IMR-90 (cell line): ENCODE data around the gene CD6. TPM values are rescaled to one million over a fixed set of nuclear protein-coding genes. Genes with fewer than 3 reads are reported as not detected.

Source experiments
- ATAC-seq: fragments of 200-7000 bp; cut with Tn5 transposase; 2 replicates; pipeline ENCODE4 v1.9.1; 2020; ENCODE audit warnings: low read depth, mild to moderate bottlenecking, moderate library complexity
- BruUV-seq: library from RNA; stranded (reverse); fragments of 400-500 nt; replicated peaks from 2 replicates; lab custom pipeline; 2021; lab: Mats Ljungman, UMichigan
- CTCF ChIA-PET: fragments of 300-600 bp; formaldehyde crosslinking; extraction: SDS; loops from one replicate; lab custom pipeline; 2021; ENCODE audit warnings: antibody characterized with exemption; lab: Yijun Ruan, JAX
- POLR2A ChIA-PET: fragments of 300-600 bp; sonication (Branson Sonifier 250); formaldehyde crosslinking; loops from one replicate; lab custom pipeline; 2022; ENCODE audit warnings: antibody characterized with exemption; ENCODE audit not compliant: unreplicated experiment; lab: Charles Lee
- DNase-seq: peaks from one replicate; pipeline ENCODE4 v3.0.0; 2013
- H2AFZ ChIP-seq: replicated peaks from 2 replicates; pipeline ENCODE3; 2013; ENCODE audit warnings: low read length, mild to moderate bottlenecking; ENCODE audit not compliant: poor library complexity
- H2AK5ac ChIP-seq: 2 replicates; pipeline ENCODE4 v1.6.1; 2013; ENCODE audit warnings: low read depth, low read length, inconsistent platforms
- H2AK9ac ChIP-seq: replicated peaks from 2 replicates; pipeline ENCODE3; 2013; ENCODE audit warnings: mild to moderate bottlenecking, low read depth, low read length, moderate library complexity; ENCODE audit not compliant: poor library complexity
- H2BK120ac ChIP-seq: 2 replicates; pipeline ENCODE4 v1.6.1; 2013; ENCODE audit warnings: low read depth, low read length, inconsistent platforms
- H2BK15ac ChIP-seq: 3 replicates; pipeline ENCODE4 v1.6.1; 2013; ENCODE audit warnings: low read depth, low read length, inconsistent platforms
- H2BK20ac ChIP-seq: 2 replicates; pipeline ENCODE4 v1.6.1; 2013; ENCODE audit warnings: low read depth, mild to moderate bottlenecking, inconsistent platforms, low read length, moderate library complexity
- H2BK5ac ChIP-seq: 2 replicates; pipeline ENCODE4 v1.6.1; 2013; ENCODE audit warnings: mild to moderate bottlenecking, low read depth, low read length, inconsistent platforms; ENCODE audit not compliant: poor library complexity, severe bottlenecking
- H3K14ac ChIP-seq: replicated peaks from 2 replicates; pipeline ENCODE4 v1.6.1; 2013; ENCODE audit warnings: low read depth, low read length, inconsistent platforms
- H3K18ac ChIP-seq: 2 replicates; pipeline ENCODE4 v1.6.1; 2013; ENCODE audit warnings: low read depth, low read length, control low read depth
- H3K23ac ChIP-seq: 2 replicates; pipeline ENCODE4 v1.6.1; 2013; ENCODE audit warnings: low read depth, low read length, inconsistent platforms
- H3K27ac ChIP-seq: 2 replicates; pipeline ENCODE4 v1.5.1; 2013; ENCODE audit warnings: mild to moderate bottlenecking, control low read depth, low read length; ENCODE audit not compliant: insufficient read depth
- H3K27me3 ChIP-seq: 2 replicates; pipeline ENCODE4 v1.6.1; 2013; ENCODE audit warnings: low read length; ENCODE audit not compliant: control insufficient read depth, insufficient read depth
- H3K36me3 ChIP-seq: 2 replicates; pipeline ENCODE4 v1.6.1; 2013; ENCODE audit warnings: low read length, mixed read lengths; ENCODE audit not compliant: control insufficient read depth, insufficient read depth
- H3K4ac ChIP-seq: 2 replicates; pipeline ENCODE4 v1.6.1; 2013; ENCODE audit warnings: low read depth, low read length, inconsistent platforms
- H3K4me1 ChIP-seq: 2 replicates; pipeline ENCODE4 v1.6.1; 2013; ENCODE audit warnings: low read length, mixed read lengths; ENCODE audit not compliant: control insufficient read depth, insufficient read depth
- H3K4me2 ChIP-seq: 2 replicates; pipeline ENCODE4 v1.6.1; 2013; ENCODE audit warnings: low read depth, mild to moderate bottlenecking, control low read depth, low read length, moderate library complexity
- H3K4me3 ChIP-seq: 2 replicates; pipeline ENCODE4 v1.5.1; 2013; ENCODE audit warnings: low read depth, mild to moderate bottlenecking, control low read depth, low read length, moderate library complexity; ENCODE audit not compliant: insufficient read depth
- H3K56ac ChIP-seq: 2 replicates; pipeline ENCODE4 v1.6.1; 2013; ENCODE audit warnings: low read length, inconsistent platforms; ENCODE audit not compliant: insufficient read depth; ENCODE audit errors: extremely low read depth
- H3K79me1 ChIP-seq, 2 experiments: 2 replicates each; pipeline ENCODE4 v1.6.1; 2013; ENCODE audit warnings: low read length in 2 of 2, inconsistent platforms in 1 of 2, low read depth in 1 of 2
- H3K9ac ChIP-seq: 2 replicates; pipeline ENCODE4 v1.6.1; 2013; ENCODE audit warnings: low read depth, low read length, control low read depth
- H3K9me1 ChIP-seq: 2 replicates; pipeline ENCODE4 v1.6.1; 2013; ENCODE audit warnings: low read length, inconsistent platforms; ENCODE audit not compliant: insufficient read depth
- H3K9me3 ChIP-seq: 2 replicates; pipeline ENCODE4 v1.6.1; 2013; ENCODE audit warnings: low read length; ENCODE audit not compliant: control insufficient read depth, insufficient read depth
- H4K20me1 ChIP-seq: 2 replicates; pipeline ENCODE4 v1.6.1; 2013; ENCODE audit warnings: low read length, inconsistent platforms; ENCODE audit not compliant: insufficient read depth
- H4K5ac ChIP-seq: 2 replicates; pipeline ENCODE4 v1.6.1; 2013; ENCODE audit warnings: mild to moderate bottlenecking, low read depth, low read length, control low read depth
- H4K8ac ChIP-seq, 2 experiments: 2 replicates each; pipeline ENCODE4 v1.6.1; 2013; ENCODE audit warnings: low read depth in 2 of 2, low read length in 2 of 2, control low read depth in 1 of 2, inconsistent platforms in 1 of 2
- H4K91ac ChIP-seq: 2 replicates; pipeline ENCODE4 v1.6.1; 2013; ENCODE audit warnings: low read depth, low read length, inconsistent platforms; ENCODE audit not compliant: insufficient read depth
- BHLHE40 ChIP-seq: fragments of 150-350 bp; IDR thresholded peaks from 2 replicates; pipeline ENCODE4 v1.6.1; 2016; ENCODE audit warnings: mild to moderate bottlenecking, low read depth, low read length
- CHD1 ChIP-seq: IDR thresholded peaks from 2 replicates; pipeline ENCODE4 v1.6.1; 2012; ENCODE audit warnings: low read depth, low read length, improper control_type of control experiment
- MAZ ChIP-seq: IDR thresholded peaks from 2 replicates; pipeline ENCODE4 v1.6.1; 2012; ENCODE audit warnings: low read depth, mild to moderate bottlenecking, low read length, improper control_type of control experiment, moderate library complexity, borderline replicate concordance
- MXI1 ChIP-seq: IDR thresholded peaks from 2 replicates; pipeline ENCODE4 v1.6.1; 2012; ENCODE audit warnings: low read depth, mild to moderate bottlenecking, low read length, moderate library complexity, borderline replicate concordance
- POLR2A ChIP-seq: IDR thresholded peaks from 2 replicates; pipeline ENCODE4 v1.6.1; 2012; ENCODE audit warnings: mild to moderate bottlenecking, low read depth, low read length
- WGBS, 2 experiments: methylation state at CpG; one replicate each; pipeline versions ENCODE4 v1.1.5 to v1.1.7; 2013; ENCODE audit warnings: missing lambda C conversion rate in 2 of 2; ENCODE audit not compliant: insufficient read length in 1 of 2; ENCODE audit errors: extremely low coverage in 2 of 2; 5-methylcytosine and 5-hydroxymethylcytosine counted together
- dilution Hi-C: fragments of 300-500 bp; cut with HindIII; formaldehyde crosslinking; loops from one replicate; pipeline ENCODE4 v1.14.3; 2018; ENCODE audit warnings: low sequenced_read_pairs; ENCODE audit not compliant: unreplicated experiment
- in situ Hi-C: fragments of 300-500 bp; cut with MboI; formaldehyde crosslinking; loops from 3 replicates; pipeline ENCODE4 v1.14.3; 2019; ENCODE audit warnings: low sequenced_read_pairs, inconsistent platforms, mixed read lengths
- intact Hi-C: fragments of 100-400 bp; cut with micrococcal nuclease; formaldehyde crosslinking; loops from 2 replicates; pipeline ENCODE4 v1.10.0; 2022
- polyA plus RNA-seq, 3 experiments: library from polyadenylated mRNA; depleted of rRNA; stranded (reverse); fragments of >200 nt; gene quantifications; 2 replicates each; pipeline ENCODE4 v1.2.3, GENCODE V29; 2012; ENCODE audit warnings: low replicate concordance in 1 of 3
- total RNA-seq: library from RNA; depleted of rRNA; stranded (reverse); fragments of >200 nt; gene quantifications from 2 replicates; pipeline ENCODE4 v1.2.3, GENCODE V29; 2012
- TF ChIP-seq, protein P1 (sequence below): fragments of 150-350 bp; IDR thresholded peaks from 2 replicates; pipeline ENCODE4 v1.6.1; 2016; ENCODE audit warnings: low read depth, mild to moderate bottlenecking, low read length, moderate library complexity, borderline replicate concordance
- TF ChIP-seq, protein P2 (sequence below): conservative IDR thresholded peaks from 2 replicates; pipeline ENCODE4 v1.5.1; 2012; ENCODE audit warnings: mild to moderate bottlenecking, low read depth, low read length, improper control_type of control experiment
- TF ChIP-seq, protein P3 (sequence below): fragments of 150-350 bp; IDR thresholded peaks from 2 replicates; pipeline ENCODE4 v1.6.1; 2017; ENCODE audit warnings: mild to moderate bottlenecking, antibody characterized with exemption, low read length, low read depth

CD6 gene
- total and polyA plus RNA-seq, 2 of the 4 experiments (the other 2 are of a cell fraction): not detected

DNA sequence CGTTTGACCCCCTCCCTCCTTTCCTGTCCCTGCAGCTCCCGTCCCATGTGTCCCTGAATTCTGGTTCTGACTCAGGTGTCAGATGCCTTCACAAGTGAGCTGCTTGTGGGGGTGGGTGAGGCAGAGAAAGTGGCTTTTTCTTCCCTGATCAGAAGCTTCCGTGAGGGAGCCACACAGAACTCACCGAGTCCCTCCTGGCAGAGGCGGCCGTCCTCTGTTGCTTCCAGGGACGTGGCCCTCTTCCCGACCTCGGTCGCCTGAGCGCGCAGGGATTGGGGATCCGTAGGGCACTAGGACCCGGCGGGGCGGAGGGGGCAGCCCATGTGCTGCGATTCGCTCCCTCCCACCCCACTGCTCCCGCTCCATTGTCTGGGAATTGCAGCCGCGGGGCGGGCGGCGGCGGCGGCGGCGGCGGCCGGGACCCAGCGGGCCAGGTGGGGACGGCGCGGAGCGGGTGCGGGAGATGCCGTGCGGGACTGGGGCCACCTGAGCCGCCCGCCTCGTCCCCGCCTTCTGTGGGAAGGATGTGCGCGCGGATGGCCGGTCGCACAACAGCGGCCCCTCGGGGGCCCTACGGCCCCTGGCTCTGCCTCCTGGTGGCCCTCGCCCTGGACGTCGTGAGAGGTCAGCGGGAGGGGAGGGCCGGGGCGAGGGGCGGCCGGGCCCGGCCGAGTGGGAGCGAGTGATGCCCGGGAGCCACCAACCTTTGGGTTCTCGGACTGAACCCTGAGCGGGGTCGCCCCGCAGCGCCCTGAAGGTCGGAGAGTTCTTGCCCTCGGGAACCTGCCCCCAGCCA is 47.2 kb upstream of the CD6 start, which contains the start of gene TMEM132A:
Gene TMEM132A (plus strand): TSS at position 351 of the 796 bp plus-strand sequence. CDS start 174 bp downstream, at position 525.
- no peak within 1 kb of the TSS for H3K18ac ChIP-seq
- H3K27ac ChIP-seq: peak within 1 kb of the TSS; percentile 15; the same call in 1 of the 2 replicates
- H2BK20ac ChIP-seq: 0 out of 2 replicates have a peak within 1 kb of the TSS, but pooled peaks have one; percentile 48
- peak within 1 kb of the TSS; percentile 42 for H2AK5ac ChIP-seq
- H3K23ac ChIP-seq: peak within 1 kb of the TSS; percentile 82
- ATAC-seq: peak; percentile 95
- ChIA-PET CTCF (no interaction called here), POLR2A (no interaction called here)
- peaks cover 37% of the 10 kb centered on the region for H3K36me3 ChIP-seq
- whole genome bisulfite sequencing, 2 experiments: 0% methylated on average over 12 of the region's 69 CpGs; no CpG with 5 or more reads in 1 of the 2 experiments
- peak within 1 kb of the TSS; percentile 96 for H2AK9ac ChIP-seq
- H3K79me1 ChIP-seq: peaks cover 10 to 42% of the 10 kb centered on the region in 2 experiments; a peak in 3 of 4 replicates
- dilution Hi-C loops: no loop called here
- H4K91ac ChIP-seq: peak within 1 kb of the TSS; percentile 41
- H4K20me1 ChIP-seq: peaks cover 17% of the 10 kb centered on the region
- H3K4me3 ChIP-seq: peak within 1 kb of the TSS; percentile 65
- H2AFZ ChIP-seq: peak within 1 kb of the TSS; percentile 95
- BruUV-seq: no TSS peak
- peak within 1 kb of the TSS; percentile 96 for H3K14ac ChIP-seq
- no peaks in the 10 kb centered on the region for H3K27me3 ChIP-seq
- no peaks in the 10 kb centered on the region for H3K9me3 ChIP-seq
- peak within 1 kb of the TSS; percentile 41; the same call in 1 of the 2 replicates for H2BK120ac ChIP-seq
- peak within 1 kb of the TSS; percentile 70 for H3K4ac ChIP-seq
- TF ChIP-seq, protein P1, sequence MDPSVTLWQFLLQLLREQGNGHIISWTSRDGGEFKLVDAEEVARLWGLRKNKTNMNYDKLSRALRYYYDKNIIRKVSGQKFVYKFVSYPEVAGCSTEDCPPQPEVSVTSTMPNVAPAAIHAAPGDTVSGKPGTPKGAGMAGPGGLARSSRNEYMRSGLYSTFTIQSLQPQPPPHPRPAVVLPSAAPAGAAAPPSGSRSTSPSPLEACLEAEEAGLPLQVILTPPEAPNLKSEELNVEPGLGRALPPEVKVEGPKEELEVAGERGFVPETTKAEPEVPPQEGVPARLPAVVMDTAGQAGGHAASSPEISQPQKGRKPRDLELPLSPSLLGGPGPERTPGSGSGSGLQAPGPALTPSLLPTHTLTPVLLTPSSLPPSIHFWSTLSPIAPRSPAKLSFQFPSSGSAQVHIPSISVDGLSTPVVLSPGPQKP: no peak
- TF ChIP-seq CHD1 (no peak), BHLHE40 (peak; percentile 19; the same call in 1 of the 2 replicates), MXI1 (peak; percentile 70; the same call in 1 of the 2 replicates), POLR2A (peak; percentile 36; the same call in 1 of the 2 replicates), MAZ (peak; percentile 96)
- TF ChIP-seq, protein P2, sequence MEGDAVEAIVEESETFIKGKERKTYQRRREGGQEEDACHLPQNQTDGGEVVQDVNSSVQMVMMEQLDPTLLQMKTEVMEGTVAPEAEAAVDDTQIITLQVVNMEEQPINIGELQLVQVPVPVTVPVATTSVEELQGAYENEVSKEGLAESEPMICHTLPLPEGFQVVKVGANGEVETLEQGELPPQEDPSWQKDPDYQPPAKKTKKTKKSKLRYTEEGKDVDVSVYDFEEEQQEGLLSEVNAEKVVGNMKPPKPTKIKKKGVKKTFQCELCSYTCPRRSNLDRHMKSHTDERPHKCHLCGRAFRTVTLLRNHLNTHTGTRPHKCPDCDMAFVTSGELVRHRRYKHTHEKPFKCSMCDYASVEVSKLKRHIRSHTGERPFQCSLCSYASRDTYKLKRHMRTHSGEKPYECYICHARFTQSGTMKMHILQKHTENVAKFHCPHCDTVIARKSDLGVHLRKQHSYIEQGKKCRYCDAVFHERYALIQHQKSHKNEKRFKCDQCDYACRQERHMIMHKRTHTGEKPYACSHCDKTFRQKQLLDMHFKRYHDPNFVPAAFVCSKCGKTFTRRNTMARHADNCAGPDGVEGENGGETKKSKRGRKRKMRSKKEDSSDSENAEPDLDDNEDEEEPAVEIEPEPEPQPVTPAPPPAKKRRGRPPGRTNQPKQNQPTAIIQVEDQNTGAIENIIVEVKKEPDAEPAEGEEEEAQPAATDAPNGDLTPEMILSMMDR: no peak
- TF ChIP-seq, protein P3, sequence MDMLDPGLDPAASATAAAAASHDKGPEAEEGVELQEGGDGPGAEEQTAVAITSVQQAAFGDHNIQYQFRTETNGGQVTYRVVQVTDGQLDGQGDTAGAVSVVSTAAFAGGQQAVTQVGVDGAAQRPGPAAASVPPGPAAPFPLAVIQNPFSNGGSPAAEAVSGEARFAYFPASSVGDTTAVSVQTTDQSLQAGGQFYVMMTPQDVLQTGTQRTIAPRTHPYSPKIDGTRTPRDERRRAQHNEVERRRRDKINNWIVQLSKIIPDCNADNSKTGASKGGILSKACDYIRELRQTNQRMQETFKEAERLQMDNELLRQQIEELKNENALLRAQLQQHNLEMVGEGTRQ: peak; percentile 76
- peaks cover 12% of the 10 kb centered on the region; the same call in 1 of the 2 replicates for H3K9me1 ChIP-seq
- no peak within 1 kb of the TSS for H2BK5ac ChIP-seq
- intact Hi-C loops: no loop called here
- peak within 1 kb of the TSS; percentile 76 to 77; a peak in 2 of 4 replicates for H4K8ac ChIP-seq
- H3K4me2 ChIP-seq: peak within 1 kb of the TSS; percentile 94
- peak within 1 kb of the TSS; percentile 59 for H3K9ac ChIP-seq
- in situ Hi-C loops: loop anchor here (25.0 kb wide), 1 partner anchor 1337 kb away; no protein-coding TSS in a partner anchor
- peak within 1 kb of the TSS; percentile 21; the same call in 1 of the 2 replicates for H3K56ac ChIP-seq
- peak within 1 kb of the TSS; percentile 74; the same call in 1 of the 2 replicates for H4K5ac ChIP-seq
- peak within 1 kb of the TSS; percentile 55; the same call in 1 of the 3 replicates for H2BK15ac ChIP-seq
- DNase-seq: peak; percentile 68
- peaks cover 14% of the 10 kb centered on the region for H3K4me1 ChIP-seq
